ENCODE data around the gene GMPPB.
"Not testable (repeated sequence)": the region's sequence is repeated elsewhere in the genome, so short reads cannot be mapped to it uniquely, and the experiment has no call there.

Gene GMPPB

GRCh38 chr3:49686769-49687423, 36.9 kb downstream of the GMPPB start:
- not testable (repeated sequence) for H3K9me2 ChIP-seq (replicated peaks; ENCODE audit: insufficient read depth, low read length); H3K79me2 ChIP-seq (ENCODE audit: insufficient read depth, low read length); H4K20me1 ChIP-seq (ENCODE audit: low read depth, low read length); H3K4me3 ChIP-seq (ENCODE audit: insufficient read depth, low read length, poor library complexity, severe bottlenecking); H3F3A ChIP-seq (ENCODE audit: insufficient read depth); H3K27ac ChIP-seq (ENCODE audit: low read depth, low read length); H3K27me3 ChIP-seq (ENCODE audit: low read length); H3K4me2 ChIP-seq (ENCODE audit: low read depth, low read length, poor library complexity, severe bottlenecking); H3K9me3 ChIP-seq (ENCODE audit: insufficient read depth, low read length); H3K9ac ChIP-seq (ENCODE audit: low read length); H3K36me3 ChIP-seq (ENCODE audit: low read length); H2AFZ ChIP-seq (ENCODE audit: low read depth, low read length, severe bottlenecking)

DNA sequence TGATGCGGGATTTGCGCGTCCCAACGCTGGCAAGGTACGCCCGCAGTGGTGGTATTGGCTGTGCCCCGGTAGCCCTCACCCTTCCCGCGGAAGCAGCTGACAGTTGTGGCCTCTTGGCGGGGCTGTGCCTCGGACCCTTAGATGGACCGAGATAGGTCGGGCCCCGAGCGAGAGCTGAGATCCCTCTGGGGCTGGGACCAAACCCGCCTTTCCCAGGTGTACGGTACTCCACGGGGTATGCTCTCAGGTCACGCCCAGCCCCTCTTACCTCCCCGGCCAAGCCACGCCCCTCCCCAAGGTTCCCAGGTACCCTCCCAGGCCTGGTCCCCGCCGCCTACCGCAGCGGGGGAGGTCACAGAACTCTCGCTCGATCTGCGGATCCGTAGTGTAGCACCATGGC, 37.4 kb downstream of the GMPPB start:
- H2AFZ ChIP-seq (ENCODE audit: low read depth, low read length, severe bottlenecking); H3K9me2 ChIP-seq (replicated peaks; ENCODE audit: insufficient read depth, low read length); H3F3A ChIP-seq (ENCODE audit: insufficient read depth); H4K20me1 ChIP-seq (ENCODE audit: low read depth, low read length); H3K27me3 ChIP-seq (ENCODE audit: low read length); H3K27ac ChIP-seq (ENCODE audit: low read depth, low read length); H3K9me3 ChIP-seq (ENCODE audit: insufficient read depth, low read length); H3K36me3 ChIP-seq (ENCODE audit: low read length); H3K79me2 ChIP-seq (ENCODE audit: insufficient read depth, low read length); H3K4me3 ChIP-seq (ENCODE audit: insufficient read depth, low read length, poor library complexity, severe bottlenecking); H3K9ac ChIP-seq (ENCODE audit: low read length); H3K4me2 ChIP-seq (ENCODE audit: low read depth, low read length, poor library complexity, severe bottlenecking): not testable (repeated sequence)

- H4K20me1 ChIP-seq (ENCODE audit: low read depth, low read length); H3K36me3 ChIP-seq (ENCODE audit: low read length); H2AFZ ChIP-seq (ENCODE audit: low read depth, low read length, severe bottlenecking); H3K4me2 ChIP-seq (ENCODE audit: low read depth, low read length, poor library complexity, severe bottlenecking); H3K4me3 ChIP-seq (ENCODE audit: insufficient read depth, low read length, poor library complexity, severe bottlenecking); H3K9me2 ChIP-seq (replicated peaks; ENCODE audit: insufficient read depth, low read length); H3K27me3 ChIP-seq (ENCODE audit: low read length); H3K9me3 ChIP-seq (ENCODE audit: insufficient read depth, low read length); H3K9ac ChIP-seq (ENCODE audit: low read length); H3F3A ChIP-seq (ENCODE audit: insufficient read depth); H3K27ac ChIP-seq (ENCODE audit: low read depth, low read length); H3K79me2 ChIP-seq (ENCODE audit: insufficient read depth, low read length): not testable (repeated sequence)
Measured at GRCh38 chr3:49685846-49686245, 37.9 kb downstream of the GMPPB start.

DNA sequence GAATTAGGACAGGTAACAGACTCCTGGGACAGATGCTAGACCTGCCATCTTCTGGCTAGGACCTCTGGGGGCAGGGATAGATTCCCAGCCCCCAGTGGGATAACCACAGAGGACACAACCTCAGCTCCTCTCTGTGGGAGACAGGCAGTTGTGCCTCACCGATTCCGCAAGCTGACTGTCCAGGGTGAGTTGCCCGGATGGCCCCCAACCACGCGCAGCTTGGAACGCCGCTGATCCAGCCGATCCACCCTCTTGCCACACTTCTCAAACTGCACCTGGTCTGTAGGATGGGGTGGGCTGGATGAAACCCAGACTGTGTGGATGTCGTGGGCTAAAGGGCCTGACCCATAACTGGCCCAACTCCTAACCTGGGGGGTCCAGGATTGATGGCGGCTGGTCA, 38.6 kb downstream of the GMPPB start:
- not testable (repeated sequence) for H3K36me3 ChIP-seq (ENCODE audit: low read length); H3K9me3 ChIP-seq (ENCODE audit: insufficient read depth, low read length); H3K27ac ChIP-seq (ENCODE audit: low read depth, low read length); H3K27me3 ChIP-seq (ENCODE audit: low read length); H3F3A ChIP-seq (ENCODE audit: insufficient read depth); H3K9ac ChIP-seq (ENCODE audit: low read length); H3K9me2 ChIP-seq (replicated peaks; ENCODE audit: insufficient read depth, low read length); H3K4me3 ChIP-seq (ENCODE audit: insufficient read depth, low read length, poor library complexity, severe bottlenecking); H2AFZ ChIP-seq (ENCODE audit: low read depth, low read length, severe bottlenecking); H4K20me1 ChIP-seq (ENCODE audit: low read depth, low read length); H3K79me2 ChIP-seq (ENCODE audit: insufficient read depth, low read length); H3K4me2 ChIP-seq (ENCODE audit: low read depth, low read length, poor library complexity, severe bottlenecking)

GRCh38 chr3:49684453-49684852, 39.3 kb downstream of the GMPPB start:
- not testable (repeated sequence) for H3K9me3 ChIP-seq (ENCODE audit: insufficient read depth, low read length); H3K4me3 ChIP-seq (ENCODE audit: insufficient read depth, low read length, poor library complexity, severe bottlenecking); H3K9me2 ChIP-seq (replicated peaks; ENCODE audit: insufficient read depth, low read length); H3K27ac ChIP-seq (ENCODE audit: low read depth, low read length); H3K4me2 ChIP-seq (ENCODE audit: low read depth, low read length, poor library complexity, severe bottlenecking); H3K27me3 ChIP-seq (ENCODE audit: low read length); H3F3A ChIP-seq (ENCODE audit: insufficient read depth); H2AFZ ChIP-seq (ENCODE audit: low read depth, low read length, severe bottlenecking); H3K36me3 ChIP-seq (ENCODE audit: low read length); H3K79me2 ChIP-seq (ENCODE audit: insufficient read depth, low read length); H3K9ac ChIP-seq (ENCODE audit: low read length); H4K20me1 ChIP-seq (ENCODE audit: low read depth, low read length)

- H3K79me2 ChIP-seq (ENCODE audit: insufficient read depth, low read length), result no peaks in the 10 kb centered on the region
- H3K27me3 ChIP-seq (ENCODE audit: low read length), result no peaks in the 10 kb centered on the region
- H3K27ac ChIP-seq (ENCODE audit: low read depth, low read length), result no peak overlapping the region
- TF ChIP-seq, protein P1, sequence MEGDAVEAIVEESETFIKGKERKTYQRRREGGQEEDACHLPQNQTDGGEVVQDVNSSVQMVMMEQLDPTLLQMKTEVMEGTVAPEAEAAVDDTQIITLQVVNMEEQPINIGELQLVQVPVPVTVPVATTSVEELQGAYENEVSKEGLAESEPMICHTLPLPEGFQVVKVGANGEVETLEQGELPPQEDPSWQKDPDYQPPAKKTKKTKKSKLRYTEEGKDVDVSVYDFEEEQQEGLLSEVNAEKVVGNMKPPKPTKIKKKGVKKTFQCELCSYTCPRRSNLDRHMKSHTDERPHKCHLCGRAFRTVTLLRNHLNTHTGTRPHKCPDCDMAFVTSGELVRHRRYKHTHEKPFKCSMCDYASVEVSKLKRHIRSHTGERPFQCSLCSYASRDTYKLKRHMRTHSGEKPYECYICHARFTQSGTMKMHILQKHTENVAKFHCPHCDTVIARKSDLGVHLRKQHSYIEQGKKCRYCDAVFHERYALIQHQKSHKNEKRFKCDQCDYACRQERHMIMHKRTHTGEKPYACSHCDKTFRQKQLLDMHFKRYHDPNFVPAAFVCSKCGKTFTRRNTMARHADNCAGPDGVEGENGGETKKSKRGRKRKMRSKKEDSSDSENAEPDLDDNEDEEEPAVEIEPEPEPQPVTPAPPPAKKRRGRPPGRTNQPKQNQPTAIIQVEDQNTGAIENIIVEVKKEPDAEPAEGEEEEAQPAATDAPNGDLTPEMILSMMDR (IDR thresholded peaks at IDR 0.05; ENCODE audit: insufficient read depth, low read length, poor library complexity, severe bottlenecking), result no peak
- TF ChIP-seq EZH2phosphoT487 (conservative IDR thresholded peaks at IDR 0.05; ENCODE audit: low read length), result no peak
- no peaks in the 10 kb centered on the region for H3K9me2 ChIP-seq (replicated peaks; ENCODE audit: insufficient read depth, low read length)
- no peaks in the 10 kb centered on the region for H3K9me3 ChIP-seq (ENCODE audit: insufficient read depth, low read length)
- no peak overlapping the region for H3K9ac ChIP-seq (ENCODE audit: low read length)
- no peak overlapping the region for H3K4me2 ChIP-seq (ENCODE audit: low read depth, low read length, poor library complexity, severe bottlenecking)
- no peak overlapping the region for H2AFZ ChIP-seq (ENCODE audit: low read depth, low read length, severe bottlenecking)
- H4K20me1 ChIP-seq (ENCODE audit: low read depth, low read length), result no peaks in the 10 kb centered on the region
- no peak overlapping the region for H3K4me3 ChIP-seq (ENCODE audit: insufficient read depth, low read length, poor library complexity, severe bottlenecking)
- no peaks in the 10 kb centered on the region for H3F3A ChIP-seq (ENCODE audit: insufficient read depth)
- H3K36me3 ChIP-seq (ENCODE audit: low read length), result no peaks in the 10 kb centered on the region
Measured at GRCh38 chr3:49683162-49683561, 40.6 kb downstream of the GMPPB start.

Data from SU-DHL-6 (cell line).